NCI-H69 (cell line): ENCODE data around the gene PSMB2.

Source experiments
- DNase-seq: peaks from one replicate; lab custom pipeline; 2025; lab: John Stamatoyannopoulos, UW

PSMB2 gene

DNA sequence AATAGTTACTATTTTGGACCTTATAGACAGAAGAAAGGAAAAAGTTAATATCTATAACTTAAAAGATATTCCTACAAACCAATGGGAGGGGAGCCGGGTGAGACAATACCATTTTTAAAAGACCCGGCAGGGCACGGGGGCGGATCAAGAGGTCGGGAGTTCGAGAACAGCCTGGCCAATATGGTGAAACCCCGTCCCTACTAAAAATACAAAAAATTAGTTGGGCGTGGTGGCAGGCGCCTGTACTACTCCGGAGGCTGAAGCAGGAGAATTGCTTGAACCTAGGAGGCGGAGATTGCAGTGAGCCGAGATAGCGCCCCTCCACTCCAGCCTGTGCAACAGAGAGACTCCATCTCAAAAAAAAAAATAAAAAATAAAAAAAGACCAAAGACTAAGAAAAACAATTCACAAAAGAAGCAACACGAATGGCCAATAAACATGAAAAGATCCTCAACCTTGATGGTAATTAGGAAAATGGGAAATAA lies 1.2 kb upstream of the PSMB2 start:
- peak; percentile 32 for DNase-seq

DNA sequence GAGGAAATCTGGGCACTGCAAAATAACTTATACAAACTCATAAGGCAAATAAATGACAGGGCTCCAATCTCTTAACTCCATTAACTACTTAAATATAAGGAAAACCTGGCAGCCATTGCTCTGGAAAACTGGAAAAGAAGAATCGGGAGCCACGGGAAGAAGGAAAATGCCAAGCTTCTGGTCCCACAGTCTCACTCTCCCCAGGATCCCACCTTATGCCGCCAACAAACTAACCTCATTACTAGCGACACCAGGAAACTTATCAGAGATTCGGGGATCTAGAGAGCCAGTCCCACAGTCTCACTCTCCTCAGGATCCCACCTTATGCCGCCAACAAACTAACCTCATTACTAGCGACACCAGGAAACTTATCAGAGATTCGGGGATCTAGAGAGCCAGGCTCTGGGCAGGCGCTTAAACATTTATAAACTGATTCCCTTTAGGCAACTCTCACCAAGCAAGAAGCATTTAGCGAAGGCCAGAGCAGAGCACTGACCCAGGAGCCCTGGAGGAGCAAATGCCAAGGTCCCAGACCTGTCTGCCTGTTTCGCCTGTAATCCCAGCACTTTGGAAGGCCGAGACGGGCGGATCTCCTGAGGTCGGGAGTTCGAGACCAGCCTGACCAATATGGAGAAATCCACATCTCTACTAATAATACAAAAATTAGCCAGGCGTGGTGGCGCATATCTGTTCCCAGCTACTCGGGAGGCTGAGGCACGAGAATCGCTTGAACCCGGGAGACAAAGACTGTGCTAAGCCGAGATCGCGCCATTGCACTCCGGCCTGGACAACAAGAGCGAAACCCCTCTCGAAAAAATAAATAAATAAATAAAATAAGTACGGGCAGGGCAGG lies 720 bp downstream of the PSMB2 start:
- DNase-seq: no peak

GRCh38 chr1:35637401-35637809 lies 3.9 kb downstream of the PSMB2 start:
- DNase-seq: peak; percentile 1

GRCh38 chr1:35633547-35633946 lies 7.8 kb downstream of the PSMB2 start:
- no peak for DNase-seq

GRCh38 chr1:35631396-35631795 lies 9.9 kb downstream of the PSMB2 start:
- DNase-seq: no peak

DNA sequence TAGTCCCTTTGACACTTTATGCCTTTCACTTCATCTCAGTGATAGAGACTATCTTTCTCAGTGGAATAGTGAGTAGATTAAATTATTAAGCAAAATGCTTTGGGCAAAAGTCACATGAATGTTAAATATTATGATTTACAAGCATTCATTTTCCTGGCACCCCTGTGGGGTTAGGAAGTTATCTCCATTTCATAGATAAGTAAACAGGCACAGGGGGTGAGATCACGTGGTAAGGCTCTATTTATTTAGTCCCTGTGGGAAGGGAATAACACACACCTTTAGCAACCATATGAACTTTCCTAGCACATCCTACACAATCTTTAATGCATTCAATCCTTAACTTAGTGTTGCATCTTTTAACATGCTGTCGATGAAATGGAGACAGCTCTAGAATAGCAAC lies 12.3 kb downstream of the PSMB2 start:
- peak; percentile 50 for DNase-seq

- DNase-seq: no peak
Observed at GRCh38 chr1:35623832-35624231, 17.5 kb downstream of the PSMB2 start.

- DNase-seq: peak; percentile 77
Observed at GRCh38 chr1:35622510-35623178, 18.7 kb downstream of the PSMB2 start.

DNA sequence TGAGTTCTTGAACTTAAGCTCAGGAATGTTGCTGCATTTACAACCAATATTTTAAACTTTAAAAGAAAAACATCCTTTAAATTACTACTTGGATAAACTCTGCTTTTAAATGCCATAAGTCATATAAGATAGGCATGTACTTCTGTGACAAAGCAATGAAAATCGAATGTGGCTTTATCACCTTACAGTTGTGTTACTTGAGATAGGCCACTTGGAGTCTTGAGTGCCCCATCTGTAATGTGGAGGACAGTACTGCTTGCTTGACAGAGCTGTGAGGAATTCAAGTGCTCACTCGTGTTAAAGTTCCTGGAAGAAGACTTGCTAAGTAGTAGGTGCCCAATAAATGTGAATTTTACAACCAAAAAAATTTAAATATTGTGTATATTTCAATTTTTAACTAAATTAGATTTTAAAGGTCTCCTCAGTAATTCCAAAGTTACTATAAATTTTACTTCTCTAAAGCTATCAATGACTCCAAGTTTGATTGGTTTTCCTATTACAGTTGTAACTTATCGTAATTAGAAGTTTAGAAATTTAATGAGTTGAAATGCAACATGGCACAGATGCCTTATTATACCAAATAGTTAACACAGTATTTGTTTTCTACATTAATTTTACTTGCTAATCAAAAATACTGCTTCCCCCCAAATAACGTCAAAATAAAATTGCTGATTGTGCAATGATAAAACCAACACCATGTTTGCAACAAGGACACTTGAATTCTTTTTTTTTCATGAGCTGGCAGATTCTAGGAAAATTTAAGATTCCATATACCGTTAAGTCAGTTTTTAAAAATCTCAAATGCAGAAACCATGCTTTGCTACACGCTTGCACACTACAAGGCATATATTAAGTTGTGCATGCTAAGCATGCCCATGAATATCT lies 21.8 kb downstream of the PSMB2 start:
- DNase-seq: no peak

DNA sequence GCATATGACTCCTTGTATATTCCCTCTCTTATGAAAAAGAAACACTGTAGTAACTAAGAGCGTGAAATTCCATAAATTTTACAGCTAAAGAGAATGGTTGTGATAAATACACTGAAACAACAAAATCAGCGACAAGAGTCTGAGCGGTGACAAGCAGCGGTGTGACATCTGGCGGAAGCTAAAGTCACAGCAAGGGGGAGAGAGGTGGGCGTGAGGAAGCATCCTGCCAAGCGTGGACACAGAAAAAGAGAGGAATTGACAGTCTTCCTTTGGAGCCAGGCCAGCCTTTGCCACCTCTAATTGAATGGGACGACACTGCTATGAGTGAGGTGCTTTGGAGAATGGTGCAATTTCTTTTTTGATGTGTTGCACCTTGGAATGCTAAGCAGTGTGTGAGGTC lies 25.9 kb downstream of the PSMB2 start:
- DNase-seq: peak; percentile 53

DNA sequence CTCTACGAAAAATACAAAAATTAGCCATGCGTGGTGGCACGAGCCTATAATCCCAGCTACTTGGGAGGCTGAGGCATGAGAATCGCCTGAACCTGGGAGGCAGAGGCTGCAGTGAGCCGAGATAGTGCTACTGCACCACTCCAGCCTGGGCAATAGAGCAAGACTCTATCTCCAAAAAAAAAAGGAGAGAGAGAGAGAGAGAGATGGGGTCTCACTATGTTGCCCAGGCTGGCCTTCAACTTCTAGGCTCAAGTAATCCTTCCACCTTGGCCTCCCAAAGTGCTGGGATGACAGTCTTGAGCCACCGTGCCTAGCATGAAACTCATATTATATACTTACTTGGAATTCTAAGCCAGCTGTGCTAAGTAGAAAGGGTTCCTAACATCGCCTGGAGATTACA lies 29.7 kb downstream of the PSMB2 start:
- no peak for DNase-seq

- no peak for DNase-seq
Observed at GRCh38 chr1:35605867-35606182, 35.5 kb downstream of the PSMB2 start.

DNA sequence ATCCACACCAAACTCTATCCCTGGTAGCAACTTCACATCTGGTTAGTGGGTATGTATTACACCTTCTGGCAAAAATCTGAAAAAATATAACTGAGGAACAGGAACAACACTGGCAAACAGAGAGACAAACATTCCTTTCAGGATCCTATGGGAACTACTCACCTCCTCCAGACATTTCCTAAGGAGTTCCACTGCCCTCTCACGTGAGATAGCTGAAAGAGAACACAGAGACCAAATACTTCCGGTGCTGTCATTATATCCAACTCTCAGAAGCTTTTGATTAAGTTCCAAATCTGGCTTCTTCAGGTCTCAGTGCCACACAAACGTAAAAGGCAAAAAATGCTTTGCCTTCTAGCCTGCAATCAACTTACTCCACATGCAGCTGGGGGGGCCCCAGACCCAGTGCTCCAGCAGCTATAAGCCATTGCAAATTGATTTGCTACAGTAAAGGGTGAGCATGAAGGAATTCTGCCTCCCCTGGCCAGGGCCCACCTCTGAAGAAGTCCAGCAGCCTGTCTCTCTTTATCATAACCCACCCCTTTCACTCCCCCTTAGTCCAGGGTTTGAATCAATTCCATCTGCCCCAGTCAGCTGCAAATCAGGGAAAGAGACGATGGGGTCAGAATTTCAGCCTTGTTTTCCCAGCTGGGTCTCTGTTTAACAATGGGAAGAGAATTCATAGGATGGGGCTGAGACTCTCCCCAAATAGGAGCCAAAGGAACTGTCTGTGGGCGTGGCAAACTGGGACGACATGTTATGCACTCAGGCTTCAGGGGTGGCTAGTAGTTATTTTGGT lies 36.1 kb downstream of the PSMB2 start:
- DNase-seq: no peak

DNA sequence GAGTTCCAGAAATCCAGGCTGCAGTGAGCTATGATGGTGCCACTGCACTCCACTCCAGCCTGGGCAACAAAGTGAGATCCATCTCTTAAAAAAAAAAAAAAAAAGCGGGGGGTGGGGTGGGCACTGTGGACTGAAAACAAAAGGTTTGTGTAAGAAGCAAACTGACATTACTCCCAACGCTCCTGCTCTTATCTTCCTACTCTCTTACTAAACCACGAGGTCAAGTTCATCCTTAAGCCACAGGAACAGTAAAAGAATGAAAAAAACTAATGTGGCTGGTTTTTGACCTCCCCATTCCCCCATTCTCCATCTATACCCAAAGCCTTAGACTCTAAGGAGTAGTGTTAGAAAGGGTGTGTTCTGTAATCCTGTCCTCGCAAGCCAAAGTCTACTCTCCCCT lies 37.4 kb downstream of the PSMB2 start:
- DNase-seq: no peak

- no peak for DNase-seq
Observed at GRCh38 chr1:35603468-35603867, 37.9 kb downstream of the PSMB2 start.

GRCh38 chr1:35600593-35600992 lies 40.7 kb downstream of the PSMB2 start:
- DNase-seq: peak; percentile 82

GRCh38 chr1:35599411-35599810 lies 41.9 kb downstream of the PSMB2 start:
- no peak for DNase-seq

DNA sequence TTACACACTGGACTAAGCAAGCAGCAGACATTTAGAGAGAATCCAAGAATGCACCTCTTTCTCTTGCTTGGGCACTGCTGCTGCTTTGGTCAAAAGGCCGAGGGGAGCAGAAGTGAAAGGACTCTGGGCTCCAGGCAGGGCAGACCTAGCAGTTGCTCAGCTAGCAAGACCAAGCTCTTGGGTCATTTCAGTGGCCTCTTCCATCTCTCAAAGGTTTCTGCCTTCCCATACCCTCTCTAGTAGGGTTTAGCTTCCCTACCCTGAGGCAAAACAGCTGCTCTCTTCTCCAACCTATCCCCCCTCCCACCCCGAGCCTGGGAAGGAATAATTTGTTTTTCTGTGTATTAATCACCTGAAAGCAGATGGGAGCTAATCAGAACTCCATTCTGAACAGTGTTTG lies 42.4 kb downstream of the PSMB2 start:
- DNase-seq: peak; percentile 85

DNA sequence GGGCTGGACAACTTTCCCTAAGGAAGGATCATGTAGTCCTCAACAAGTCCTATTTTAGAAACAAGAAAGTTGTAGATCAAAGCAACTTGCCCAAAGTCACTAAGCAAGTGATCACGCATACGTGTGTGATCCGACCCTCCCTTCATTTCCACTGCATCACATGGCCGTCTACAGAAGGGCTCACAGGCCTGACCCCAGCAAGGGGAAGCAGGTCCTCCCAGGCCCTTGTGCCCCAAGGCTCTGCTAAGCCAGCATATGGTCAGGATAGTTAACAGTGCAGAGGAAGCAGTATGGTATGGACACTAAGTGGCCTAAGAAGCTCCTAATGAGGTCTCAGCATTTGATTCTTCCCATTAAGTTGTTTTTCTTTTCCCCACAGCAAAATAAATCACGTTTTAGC lies 43.5 kb downstream of the PSMB2 start:
- DNase-seq: no peak

GRCh38 chr1:35595684-35596083 lies 45.6 kb downstream of the PSMB2 start:
- no peak for DNase-seq

DNA sequence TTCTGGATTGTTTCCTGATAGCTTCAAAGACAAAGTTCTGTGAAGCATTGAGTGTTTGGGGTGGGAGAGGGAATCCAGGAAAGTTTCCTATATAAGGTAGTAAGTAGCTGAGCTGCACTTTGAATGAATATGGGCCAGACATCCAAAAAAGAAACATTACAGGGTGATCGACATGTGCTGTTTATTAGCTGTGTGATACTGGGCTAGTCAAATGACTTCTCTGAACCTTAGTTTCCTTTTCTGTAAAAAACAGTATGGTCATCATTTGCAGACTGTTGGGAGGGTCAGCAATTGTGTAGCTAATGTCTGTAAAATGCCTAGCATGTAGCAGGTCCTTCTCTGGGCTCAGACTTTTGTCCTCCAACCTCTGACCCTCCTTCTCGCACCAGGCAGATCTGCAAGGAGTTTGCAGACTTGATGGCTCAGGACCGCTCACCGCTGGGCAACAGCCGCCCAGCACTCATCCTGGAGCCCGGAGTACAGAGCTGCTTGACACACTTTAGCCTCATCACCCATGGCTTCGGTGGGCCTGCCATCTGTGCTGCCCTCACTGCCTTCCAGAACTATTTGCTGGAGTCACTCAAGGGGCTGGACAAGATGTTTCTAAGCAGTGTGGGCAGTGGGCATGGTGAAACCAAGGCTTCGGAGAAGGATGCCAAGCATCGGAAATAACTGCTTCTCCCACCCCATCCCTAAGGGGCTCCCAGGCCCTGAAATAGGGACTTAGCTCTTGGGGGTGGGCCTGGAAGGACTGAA lies 47.1 kb downstream of the PSMB2 start:
- DNase-seq: no peak
